CD4-positive, alpha-beta T cell treated with Interleukin-10 for 1 hour (primary cell): ENCODE data around the gene POLE2.

Experiments
- DNase-seq: peaks from one replicate; pipeline ENCODE4 v3.0.0-alpha.2; 2020

Gene POLE2

DNA sequence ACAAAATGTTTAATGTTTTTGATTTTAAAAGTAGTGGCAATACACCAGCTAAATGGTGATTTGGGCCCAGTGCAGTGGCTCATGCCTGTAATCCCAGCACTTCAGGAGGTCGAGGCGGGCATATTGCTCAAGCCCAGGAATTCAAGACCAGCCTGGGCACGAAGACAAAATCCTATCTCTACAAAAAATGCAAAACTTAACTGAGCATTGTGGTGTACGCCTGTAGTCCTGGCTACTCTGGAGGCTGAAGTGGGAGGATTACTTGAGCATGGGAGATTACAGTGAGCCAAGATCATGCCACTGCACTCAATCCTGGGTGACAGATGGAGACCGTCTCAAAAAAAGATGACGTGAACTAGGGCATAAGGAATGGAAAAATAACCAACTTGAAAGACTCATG is 72.2 kb downstream of the POLE2 start:
- no peak for DNase-seq

DNA sequence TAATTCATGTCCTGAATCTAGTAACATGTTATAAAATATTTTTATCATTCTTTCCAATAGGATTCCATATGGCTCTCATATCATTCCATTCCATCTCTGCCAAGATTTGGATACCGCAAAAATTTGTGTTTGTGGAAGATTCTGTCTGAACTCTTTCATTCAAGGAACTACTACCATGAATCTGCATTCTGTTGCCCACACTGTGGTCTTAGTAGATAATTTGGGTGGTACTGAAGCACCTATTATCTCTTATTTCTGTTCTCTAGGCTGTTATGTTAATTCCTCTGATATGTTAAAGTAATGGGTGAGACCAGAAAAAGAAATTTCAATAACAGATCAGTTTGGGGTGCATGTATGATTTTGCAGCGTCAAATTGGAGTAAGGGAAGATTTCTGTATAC is 73.8 kb downstream of the POLE2 start:
- no peak for DNase-seq

- no peak for DNase-seq
These were observed 75.3 kb downstream of the POLE2 start for GRCh38 chr14:49612671-49613070.

- no peak for DNase-seq
These were observed 75.8 kb downstream of the POLE2 start for GRCh38 chr14:49612251-49612650.

- no peak for DNase-seq
These were observed 80.4 kb downstream of the POLE2 start for GRCh38 chr14:49607583-49607982.

DNA sequence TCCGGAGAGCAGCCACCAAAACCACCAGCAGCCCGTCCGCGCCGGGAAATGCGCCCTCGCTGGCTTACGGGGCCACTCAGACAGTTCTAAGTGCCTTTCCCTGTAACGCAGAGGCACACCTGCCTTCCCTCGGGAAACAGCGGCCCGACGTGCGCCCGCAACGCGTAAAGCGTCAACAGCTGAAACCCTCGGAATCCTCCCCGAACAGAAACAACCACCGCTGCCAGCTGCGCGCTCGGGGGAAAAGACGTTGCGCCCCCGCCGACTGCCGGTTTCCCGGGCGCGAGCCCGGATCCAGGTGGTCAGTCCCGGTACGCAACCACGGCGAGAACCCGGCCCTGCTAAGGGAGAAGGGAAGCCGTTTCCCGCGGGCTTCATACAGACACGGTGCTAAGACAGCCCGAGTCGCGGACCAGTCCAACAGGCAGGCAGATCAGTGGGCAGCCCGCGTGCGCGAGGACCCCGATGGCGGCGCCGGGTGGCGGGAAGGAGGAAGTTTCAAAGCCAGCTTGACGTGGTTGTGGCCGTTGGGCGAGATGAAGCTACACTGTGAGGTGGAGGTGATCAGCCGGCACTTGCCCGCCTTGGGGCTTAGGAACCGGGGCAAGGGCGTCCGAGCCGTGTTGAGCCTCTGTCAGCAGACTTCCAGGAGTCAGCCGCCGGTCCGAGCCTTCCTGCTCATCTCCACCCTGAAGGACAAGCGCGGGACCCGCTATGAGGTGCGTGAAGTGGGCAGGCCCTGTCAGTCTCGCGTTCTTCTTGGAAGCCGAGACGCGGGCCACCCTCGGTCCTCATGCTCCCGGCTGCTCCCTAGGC is 89.3 kb downstream of the POLE2 start, which contains the start of gene LRR1:
Gene LRR1 (plus strand): TSS at position 456 of the 816 bp plus-strand sequence. CDS start 81 bp downstream, at position 537.
- DNase-seq, result peak; percentile 88

DNA sequence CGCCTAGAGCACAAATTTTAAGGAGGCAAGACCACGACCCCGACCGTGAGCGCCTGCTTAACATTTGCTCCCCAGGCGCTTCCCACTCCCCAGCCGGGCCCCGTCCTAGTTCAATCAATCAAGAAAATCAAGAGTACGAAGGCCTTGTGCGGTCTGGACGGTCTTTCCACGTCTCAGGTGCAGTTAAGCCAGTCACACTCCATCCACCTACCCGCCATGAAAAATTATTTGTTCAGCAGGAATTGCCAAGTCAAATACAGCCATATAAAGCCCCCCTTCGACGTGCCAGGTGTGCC is 89.9 kb downstream of the POLE2 start:
- DNase-seq, result no peak

- no peak for DNase-seq
These were observed 93.5 kb downstream of the POLE2 start for GRCh38 chr14:49594347-49595091.
